ENCODE measurements around the gene MOV10L1. TPM values are rescaled to one million over a fixed set of nuclear protein-coding genes. Genes with fewer than 3 reads are reported as not detected.

MOV10L1 gene
- not detected in 5 replicates for total RNA-seq (2022; extraction: Qiagen RNA extraction)

DNA sequence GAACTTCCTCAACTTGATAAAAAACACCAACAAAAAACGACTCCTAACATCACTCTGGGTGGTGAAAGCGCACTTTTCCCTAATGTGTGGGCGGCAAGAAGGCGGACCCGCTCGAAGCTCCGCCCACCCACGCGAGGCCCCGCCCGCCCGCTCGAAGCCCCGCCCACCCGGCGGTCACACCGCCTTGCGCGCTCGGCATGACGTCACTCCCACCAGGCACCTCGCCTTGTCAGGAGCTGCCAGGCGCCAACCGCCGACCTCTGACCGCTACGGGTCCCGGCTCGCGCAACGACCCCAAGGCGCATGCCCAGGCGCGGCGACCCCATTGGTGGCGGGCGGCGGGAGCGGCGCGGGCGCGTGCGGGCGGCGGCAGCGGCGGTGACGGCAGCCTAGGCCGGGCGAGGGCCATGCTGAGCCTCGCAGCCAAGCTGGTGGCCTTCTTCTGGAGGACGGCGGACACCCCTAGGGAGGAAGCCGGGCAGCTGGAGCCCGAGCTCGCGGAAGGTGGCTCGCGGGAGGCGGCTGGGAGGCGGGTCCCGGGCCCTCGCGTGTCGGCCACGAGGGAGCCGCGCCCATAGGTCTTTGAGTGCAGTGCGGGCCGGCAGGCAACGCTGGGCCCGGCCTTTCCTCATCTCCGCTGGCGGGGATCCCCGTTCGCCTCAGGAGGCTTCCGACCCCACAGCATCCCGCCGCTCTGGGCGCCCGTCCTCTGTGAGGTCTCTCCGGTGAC, at the start of gene MOV10L1:
Gene MOV10L1 (plus strand): TSS at position 325 of the 730 bp plus-strand sequence. CDS start 83 bp downstream, at position 408.

DNA sequence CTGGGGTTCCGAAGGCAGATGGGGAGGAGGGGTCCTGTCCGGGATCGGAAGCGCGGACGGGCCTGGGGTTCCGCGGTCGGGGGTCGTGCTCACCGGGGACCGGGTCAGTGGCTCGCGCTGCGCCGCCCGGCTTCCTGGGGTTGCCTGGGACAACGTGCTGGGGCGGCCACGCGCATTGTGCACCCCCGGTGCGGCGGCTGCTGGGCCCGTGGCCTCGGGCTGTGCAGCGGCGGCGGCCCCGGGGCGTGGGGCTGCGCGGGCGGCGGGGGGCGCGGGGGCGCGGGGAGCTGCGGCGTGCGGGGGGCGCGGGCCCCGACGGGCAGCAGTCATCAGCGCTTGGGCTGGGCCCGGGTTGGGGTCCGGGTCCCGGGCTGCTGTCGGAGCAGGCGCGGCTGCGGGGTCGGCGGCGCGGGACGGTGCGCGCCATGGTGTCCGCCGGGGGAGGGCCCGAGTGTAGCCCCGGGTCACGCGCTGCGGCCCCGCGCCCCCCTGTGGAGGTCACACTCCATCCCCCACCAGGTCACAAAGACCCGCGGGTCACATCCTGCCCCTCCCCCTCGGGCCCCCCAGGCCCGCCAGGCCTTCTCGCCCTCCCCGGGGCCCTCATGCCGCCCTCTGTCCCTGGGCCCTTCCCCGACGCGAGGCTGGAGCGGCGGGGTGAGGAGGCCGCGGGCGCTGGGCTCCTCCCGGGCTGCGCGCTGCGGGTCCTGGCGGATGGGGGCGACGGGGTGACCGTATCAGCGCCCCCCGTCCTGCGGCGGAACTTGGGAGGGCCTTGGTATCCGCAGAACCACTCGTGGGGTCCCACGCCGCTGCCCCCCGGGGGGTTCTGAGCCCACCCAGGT, 31.5 kb upstream of the MOV10L1 start, which contains the start of gene TTLL8:
Gene TTLL8 (minus strand): TSS at position 238 of the 845 bp plus-strand sequence.

DNA sequence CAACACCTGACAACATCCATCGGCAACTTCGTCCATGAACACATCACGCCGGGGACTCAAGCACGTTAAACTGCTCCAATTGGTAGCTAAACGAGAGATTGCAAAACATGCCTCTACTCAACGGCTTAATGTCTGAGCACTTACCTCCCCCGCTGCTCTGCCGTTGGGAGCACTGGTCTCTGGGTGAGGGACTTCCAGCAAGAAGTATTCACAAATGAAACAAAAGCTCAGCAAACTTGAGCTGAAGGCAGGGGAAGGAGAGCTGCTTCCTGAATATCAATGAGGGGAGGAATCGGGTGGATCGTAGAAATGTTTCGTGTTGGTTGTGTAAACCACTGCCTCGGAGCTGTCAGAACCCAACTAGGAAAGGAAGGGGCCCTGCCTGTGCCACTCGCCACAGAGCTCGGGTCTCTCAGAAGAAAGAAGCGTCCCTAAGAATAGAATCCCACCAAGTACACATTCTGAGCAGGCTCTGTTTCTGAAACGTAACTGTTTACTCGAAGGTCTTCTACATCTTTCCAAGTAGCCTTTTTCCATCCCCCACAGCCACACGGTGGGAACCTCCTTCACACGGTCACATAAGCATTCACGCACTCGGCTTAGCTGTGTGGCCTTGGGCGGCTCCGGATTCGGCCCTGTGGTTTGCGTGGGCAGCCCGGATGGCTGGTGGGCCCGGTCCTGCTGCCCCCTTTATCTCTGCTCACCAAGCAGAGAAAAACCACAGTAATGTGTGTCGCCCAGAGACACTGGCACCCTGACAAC, 4.4 kb upstream of the MOV10L1 start, which contains the start of gene MLC1:
Gene MLC1 (minus strand): TSS at position 216 of the 762 bp plus-strand sequence. CDS start 524 bp downstream, outside the sequence.

DNA sequence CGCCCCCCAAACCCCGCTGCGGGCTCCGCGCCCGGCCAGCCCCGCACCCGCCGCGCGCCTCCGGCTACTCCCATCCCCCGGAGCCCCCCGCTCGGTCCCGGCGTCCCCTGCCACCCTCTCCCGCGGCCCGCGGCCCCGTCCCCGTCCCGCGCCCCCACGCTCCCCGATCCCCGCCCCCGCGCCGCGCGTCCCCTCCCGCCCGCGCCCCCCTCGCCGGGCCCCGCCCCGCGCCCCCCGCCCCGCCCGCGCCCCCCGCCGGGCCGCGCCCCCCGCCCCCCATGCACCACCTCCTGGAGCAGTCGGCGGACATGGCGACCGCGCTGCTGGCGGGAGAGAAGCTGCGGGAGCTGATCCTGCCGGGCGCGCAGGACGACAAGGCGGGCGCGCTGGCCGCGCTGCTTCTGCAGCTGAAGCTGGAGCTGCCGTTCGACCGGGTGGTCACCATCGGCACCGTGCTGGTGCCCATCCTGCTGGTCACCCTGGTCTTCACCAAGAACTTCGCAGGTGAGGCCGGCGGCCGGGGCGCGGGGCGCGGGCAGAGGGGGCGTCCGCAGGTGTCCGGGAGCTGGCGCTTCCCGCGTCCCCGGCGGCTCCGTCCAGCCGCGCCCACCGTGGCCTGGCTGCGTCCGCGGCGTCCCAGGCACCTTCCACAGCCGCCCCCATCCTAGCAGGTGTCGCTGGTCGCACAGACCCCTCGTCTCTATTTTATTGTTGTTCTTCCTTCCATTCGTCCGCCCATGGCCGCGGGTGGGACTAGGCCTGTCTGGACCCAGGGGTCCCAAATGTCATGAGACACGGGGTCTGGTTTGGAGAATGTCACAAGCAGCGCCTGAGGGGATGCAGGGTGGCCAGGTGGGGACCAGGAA, 80.9 kb downstream of the MOV10L1 start, which contains the start of gene PANX2:
Gene PANX2 (plus strand): TSS at position 279 of the 866 bp plus-strand sequence. CDS start 0 bp downstream, at position 279.

DNA sequence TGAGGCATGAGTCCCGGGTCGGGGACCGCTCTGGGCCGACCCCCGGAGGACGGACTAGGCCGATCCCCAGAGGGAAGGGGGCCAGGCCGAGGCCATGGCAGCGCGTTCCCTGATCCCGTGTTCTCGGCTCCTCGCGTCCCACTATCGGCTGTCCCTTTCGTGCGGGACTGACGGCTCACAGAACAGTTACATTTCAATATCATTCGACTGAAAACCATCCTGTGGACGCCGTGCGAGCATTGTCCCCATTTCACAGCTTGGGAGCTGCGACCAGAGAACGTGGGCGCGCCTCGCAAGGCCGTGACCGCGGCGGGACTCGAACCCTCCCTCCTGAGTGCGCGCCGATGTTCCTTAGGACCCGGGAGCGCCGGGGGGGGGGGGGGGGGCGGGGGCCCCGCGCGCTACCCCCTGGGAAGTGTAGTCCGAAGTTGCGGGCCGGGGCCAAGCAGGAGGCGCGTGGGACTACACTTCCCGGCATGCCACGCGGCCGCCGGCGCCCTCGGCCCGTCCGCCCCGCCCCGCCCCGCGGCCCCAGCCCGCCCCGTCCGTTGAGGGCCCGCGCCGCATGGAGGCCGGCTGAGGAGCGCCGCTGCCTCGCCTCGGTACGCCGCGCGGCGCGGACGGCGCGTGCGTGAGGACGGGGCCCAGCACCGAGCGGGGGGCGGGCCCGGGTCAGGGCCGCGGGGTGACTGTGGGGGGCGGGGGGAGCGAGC, 95.7 kb downstream of the MOV10L1 start, which contains the start of gene TRABD:
Gene TRABD (plus strand): TSS at position 539 of the 713 bp plus-strand sequence. CDS start 7,148 bp downstream, outside the sequence.

DNA sequence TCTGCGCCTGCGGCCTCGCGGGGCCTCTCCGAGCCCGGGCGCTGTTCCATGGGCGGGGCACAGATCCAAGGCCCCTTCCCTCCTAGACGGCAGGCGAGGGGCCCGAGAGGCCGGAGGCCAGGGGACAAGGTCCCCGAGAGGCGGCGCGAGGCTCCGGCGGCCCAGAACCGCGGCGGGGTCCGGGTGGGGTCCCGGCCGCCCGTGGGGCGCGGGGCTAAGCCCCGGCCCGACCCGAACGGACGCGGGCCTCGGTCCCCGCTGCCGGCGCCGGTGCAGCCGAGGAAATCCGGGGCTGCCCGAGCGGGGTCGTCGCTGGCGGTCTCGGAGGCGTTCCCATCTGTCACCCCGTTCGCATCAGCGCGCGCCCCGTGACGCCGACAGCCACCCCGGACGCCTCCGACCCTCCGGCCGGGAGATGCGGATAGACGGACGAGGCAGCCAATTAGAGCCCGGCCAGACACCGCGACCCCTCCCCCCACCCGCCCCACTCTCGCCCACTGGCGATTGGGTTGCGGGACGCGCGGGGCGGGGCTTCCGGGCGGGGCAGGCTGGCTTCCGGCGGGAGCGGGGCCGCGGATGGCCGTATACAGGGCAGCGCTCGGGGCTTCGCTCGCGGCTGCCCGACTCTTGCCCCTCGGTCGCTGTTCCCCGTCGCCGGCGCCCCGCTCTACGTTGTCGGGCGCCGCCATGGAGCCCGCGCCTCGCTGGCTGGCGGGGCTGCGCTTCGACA, 110.8 kb downstream of the MOV10L1 start, which contains the start of gene SELENOO:
Gene SELENOO (plus strand): TSS at position 551 of the 730 bp plus-strand sequence. CDS start 26 bp downstream, at position 577.

Other genes starting within 250 kb of the MOV10L1 start
- 9.7 to 12.2 TPM (median 11.7 TPM) in 5 replicates for gene ZBED4, start 236.2 kb upstream of the MOV10L1 start, total RNA-seq (2022; extraction: Qiagen RNA extraction)
- gene ALG12, start 171.6 kb upstream of the MOV10L1 start, total RNA-seq (2022; extraction: Qiagen RNA extraction) = 7.4 to 13.6 TPM (median 12.5 TPM) in 5 replicates
- gene CRELD2, start 171.4 kb upstream of the MOV10L1 start, total RNA-seq (2022; extraction: Qiagen RNA extraction) = 20.2 to 30.7 TPM (median 29.6 TPM) in 5 replicates
- gene PIM3, start 129.2 kb upstream of the MOV10L1 start, total RNA-seq (2022; extraction: Qiagen RNA extraction) = 21.2 to 50.3 TPM (median 44.2 TPM) in 5 replicates
- gene IL17REL, start 77.2 kb upstream of the MOV10L1 start, total RNA-seq (2022; extraction: Qiagen RNA extraction) = 0.03 to 0.04 TPM in 2 of 5 replicates, not detected in the others
- not detected in 5 replicates for gene TTLL8, start 31.7 kb upstream of the MOV10L1 start, total RNA-seq (2022; extraction: Qiagen RNA extraction)
- gene MLC1, start 4.6 kb upstream of the MOV10L1 start, total RNA-seq (2022; extraction: Qiagen RNA extraction) = 0.03 to 0.13 TPM (median 0.05 TPM) in 5 replicates
- gene PANX2, start 80.7 kb downstream of the MOV10L1 start, total RNA-seq (2022; extraction: Qiagen RNA extraction) = 4.6 to 7.9 TPM (median 7.1 TPM) in 5 replicates
- 23.0 to 40.5 TPM (median 39.0 TPM) in 5 replicates for gene TRABD, start 95.9 kb downstream of the MOV10L1 start, total RNA-seq (2022; extraction: Qiagen RNA extraction)
- gene SELENOO, start 111.0 kb downstream of the MOV10L1 start, total RNA-seq (2022; extraction: Qiagen RNA extraction) = 11.5 to 21.2 TPM (median 20.3 TPM) in 5 replicates
- 6.3 to 13.5 TPM (median 12.4 TPM) in 5 replicates for gene TUBGCP6, start 155.0 kb downstream of the MOV10L1 start, total RNA-seq (2022; extraction: Qiagen RNA extraction)
- gene HDAC10, start 161.3 kb downstream of the MOV10L1 start, total RNA-seq (2022; extraction: Qiagen RNA extraction) = 7.2 to 15.7 TPM (median 12.1 TPM) in 5 replicates
- gene MAPK12, start 171.7 kb downstream of the MOV10L1 start, total RNA-seq (2022; extraction: Qiagen RNA extraction) = 19.3 to 29.1 TPM (median 25.8 TPM) in 5 replicates
- gene MAPK11, start 180.4 kb downstream of the MOV10L1 start, total RNA-seq (2022; extraction: Qiagen RNA extraction) = 4.7 to 7.6 TPM (median 7.3 TPM) in 5 replicates
- 85.2 to 127 TPM (median 116 TPM) in 5 replicates for gene PLXNB2, start 217.6 kb downstream of the MOV10L1 start, total RNA-seq (2022; extraction: Qiagen RNA extraction)
- 1.6 to 4.0 TPM (median 3.7 TPM) in 5 replicates for gene DENND6B, start 237.0 kb downstream of the MOV10L1 start, total RNA-seq (2022; extraction: Qiagen RNA extraction)

Measured in A549 treated with CORT108297 at 1 μM for 4 hours (cell line).